Measurements from ENCODE around the gene CNIH2. TPM values are rescaled to one million over a fixed set of nuclear protein-coding genes. Genes with fewer than 3 reads are reported as not detected.

The CNIH2 gene
- total and polyA plus RNA-seq, 2 of the 13 experiments (the other 11 are each of a cell fraction or from before 2014, with no cell fraction given) = 0.60 to 0.69 TPM

GRCh38 chr11:66289548-66290329 is 11.8 kb downstream of the CNIH2 start (continued):
- TF ChIP-seq ZSCAN9 (CRISPR knock-in tag; IDR thresholded peaks at IDR 0.05; ENCODE audit: borderline replicate concordance) = peak; percentile 88
- TF ChIP-seq ZNF136 (CRISPR knock-in tag; IDR thresholded peaks at IDR 0.05; ENCODE audit: low read depth) = no peak
- no peak for TF ChIP-seq POGZ (CRISPR knock-in tag; IDR thresholded peaks at IDR 0.05)
- TF ChIP-seq, protein P1, sequence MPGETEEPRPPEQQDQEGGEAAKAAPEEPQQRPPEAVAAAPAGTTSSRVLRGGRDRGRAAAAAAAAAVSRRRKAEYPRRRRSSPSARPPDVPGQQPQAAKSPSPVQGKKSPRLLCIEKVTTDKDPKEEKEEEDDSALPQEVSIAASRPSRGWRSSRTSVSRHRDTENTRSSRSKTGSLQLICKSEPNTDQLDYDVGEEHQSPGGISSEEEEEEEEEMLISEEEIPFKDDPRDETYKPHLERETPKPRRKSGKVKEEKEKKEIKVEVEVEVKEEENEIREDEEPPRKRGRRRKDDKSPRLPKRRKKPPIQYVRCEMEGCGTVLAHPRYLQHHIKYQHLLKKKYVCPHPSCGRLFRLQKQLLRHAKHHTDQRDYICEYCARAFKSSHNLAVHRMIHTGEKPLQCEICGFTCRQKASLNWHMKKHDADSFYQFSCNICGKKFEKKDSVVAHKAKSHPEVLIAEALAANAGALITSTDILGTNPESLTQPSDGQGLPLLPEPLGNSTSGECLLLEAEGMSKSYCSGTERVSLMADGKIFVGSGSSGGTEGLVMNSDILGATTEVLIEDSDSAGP (CRISPR knock-in tag; IDR thresholded peaks at IDR 0.05; ENCODE audit: borderline replicate concordance) = peak; percentile 71; the same call in 1 of the 2 replicates
- peak; percentile 68; the same call in 1 of the 2 replicates for TF ChIP-seq ZNF510 (CRISPR knock-in tag; IDR thresholded peaks at IDR 0.05; ENCODE audit: low read depth)
- 0 out of 2 replicates have a peak, but pooled peaks have one; percentile 57 for TF ChIP-seq ZNF354B (CRISPR knock-in tag; IDR thresholded peaks at IDR 0.05)
- TF ChIP-seq RXRA (CRISPR knock-in tag; IDR thresholded peaks at IDR 0.05) = no peak
- peak; percentile 98 for TF ChIP-seq MIER2 (CRISPR knock-in tag; IDR thresholded peaks at IDR 0.05)
- no peak for TF ChIP-seq SKI (IDR thresholded peaks at IDR 0.05; ENCODE audit: partially characterized antibody)
- TF ChIP-seq POLR2G (IDR thresholded peaks at IDR 0.05; ENCODE audit: low read depth, low read length) = no peak
- no peak for TF ChIP-seq ZNF24 (IDR thresholded peaks at IDR 0.05)
- TF ChIP-seq NFATC3 (CRISPR knock-in tag; IDR thresholded peaks at IDR 0.05) = 0 out of 2 replicates have a peak, but pooled peaks have one; percentile 58
- TF ChIP-seq ZNF800 (CRISPR knock-in tag; IDR thresholded peaks at IDR 0.05) = no peak
- TF ChIP-seq CENPX (CRISPR knock-in tag; IDR thresholded peaks at IDR 0.05) = no peak
- TF ChIP-seq SP2 (CRISPR knock-in tag; IDR thresholded peaks at IDR 0.05) = no peak
- no peak for TF ChIP-seq POLR2AphosphoS5 (IDR thresholded peaks at IDR 0.05; ENCODE audit: low read depth, low read length)
- no peak for TF ChIP-seq ZNF552 (CRISPR knock-in tag; IDR thresholded peaks at IDR 0.05; ENCODE audit: borderline replicate concordance)
- TF ChIP-seq, protein P2, sequence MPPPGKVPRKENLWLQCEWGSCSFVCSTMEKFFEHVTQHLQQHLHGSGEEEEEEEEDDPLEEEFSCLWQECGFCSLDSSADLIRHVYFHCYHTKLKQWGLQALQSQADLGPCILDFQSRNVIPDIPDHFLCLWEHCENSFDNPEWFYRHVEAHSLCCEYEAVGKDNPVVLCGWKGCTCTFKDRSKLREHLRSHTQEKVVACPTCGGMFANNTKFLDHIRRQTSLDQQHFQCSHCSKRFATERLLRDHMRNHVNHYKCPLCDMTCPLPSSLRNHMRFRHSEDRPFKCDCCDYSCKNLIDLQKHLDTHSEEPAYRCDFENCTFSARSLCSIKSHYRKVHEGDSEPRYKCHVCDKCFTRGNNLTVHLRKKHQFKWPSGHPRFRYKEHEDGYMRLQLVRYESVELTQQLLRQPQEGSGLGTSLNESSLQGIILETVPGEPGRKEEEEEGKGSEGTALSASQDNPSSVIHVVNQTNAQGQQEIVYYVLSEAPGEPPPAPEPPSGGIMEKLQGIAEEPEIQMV (CRISPR knock-in tag; IDR thresholded peaks at IDR 0.05; ENCODE audit: low read depth) = peak; percentile 62; the same call in 1 of the 2 replicates
- TF ChIP-seq HIVEP1 (CRISPR knock-in tag; IDR thresholded peaks at IDR 0.05) = 0 out of 2 replicates have a peak, but pooled peaks have one; percentile 49
- no peak for TF ChIP-seq ZBTB3 (CRISPR knock-in tag; IDR thresholded peaks at IDR 0.05; ENCODE audit: borderline replicate concordance, low read depth)
- TF ChIP-seq KAT2B (IDR thresholded peaks at IDR 0.05; ENCODE audit: borderline replicate concordance, low read depth, low read length) = no peak
- TF ChIP-seq WIZ (CRISPR knock-in tag; IDR thresholded peaks at IDR 0.05) = peak; percentile 74
- TF ChIP-seq PAF1 (CRISPR knock-in tag; IDR thresholded peaks at IDR 0.05) = no peak
- TF ChIP-seq RNF219 (CRISPR knock-in tag; IDR thresholded peaks at IDR 0.05) = no peak

All from HepG2 (cell line).